Loucy (cell line): Measurements from ENCODE around the gene NDUFC1.

ENCODE experiments used
- EZH2phosphoT487 ChIP-seq: fragments of 200-600 bp; IDR thresholded peaks from 2 replicates; pipeline ENCODE4 v1.6.1; 2018; ENCODE audit warnings: antibody characterized with exemption, mild to moderate bottlenecking, moderate library complexity, borderline replicate concordance
- TF ChIP-seq, protein P1 (sequence below): fragments of 200-600 bp; sonication (generic); conservative IDR thresholded peaks from 2 replicates; pipeline ENCODE4 v1.5.1; 2014; ENCODE audit warnings: mild to moderate bottlenecking, antibody characterized with exemption, low read length

DNA sequence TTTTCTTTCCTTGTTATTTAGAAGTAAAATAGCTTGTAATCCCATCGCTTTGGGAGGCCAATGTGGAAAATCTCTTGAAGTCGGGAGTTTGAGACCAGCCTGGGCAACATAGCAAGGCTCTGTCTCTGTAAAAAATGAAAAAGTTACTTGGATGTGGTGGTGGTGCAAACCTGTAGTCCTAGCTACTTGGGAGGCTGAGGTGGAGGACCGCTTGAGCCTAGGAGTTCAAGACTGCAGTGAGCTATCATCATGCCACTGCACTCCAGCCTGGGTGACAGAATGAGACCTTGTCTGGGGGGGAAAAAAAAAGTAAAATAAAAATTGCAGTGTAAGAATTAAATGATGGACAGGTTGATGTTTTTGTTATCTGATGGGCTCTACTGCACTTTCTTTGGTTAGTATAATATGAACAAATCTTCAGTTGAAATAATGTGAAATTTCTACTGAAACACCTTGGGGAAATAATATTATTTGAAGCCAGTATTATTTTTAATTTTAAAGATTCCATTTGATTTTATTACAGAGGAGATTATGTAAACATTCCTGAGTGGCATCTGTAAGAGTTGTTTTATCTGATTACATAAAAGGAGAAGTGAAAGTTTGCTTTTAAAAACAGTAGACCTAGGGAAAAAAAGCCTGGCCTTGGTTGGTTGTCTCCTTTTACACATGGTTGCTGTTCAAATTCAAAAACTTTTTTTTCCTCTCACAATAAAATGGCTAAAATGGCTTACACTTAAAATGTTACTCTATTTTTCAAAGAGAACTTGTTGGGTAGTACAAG is 10.5 kb upstream of the NDUFC1 start:
- TF ChIP-seq, protein P1, sequence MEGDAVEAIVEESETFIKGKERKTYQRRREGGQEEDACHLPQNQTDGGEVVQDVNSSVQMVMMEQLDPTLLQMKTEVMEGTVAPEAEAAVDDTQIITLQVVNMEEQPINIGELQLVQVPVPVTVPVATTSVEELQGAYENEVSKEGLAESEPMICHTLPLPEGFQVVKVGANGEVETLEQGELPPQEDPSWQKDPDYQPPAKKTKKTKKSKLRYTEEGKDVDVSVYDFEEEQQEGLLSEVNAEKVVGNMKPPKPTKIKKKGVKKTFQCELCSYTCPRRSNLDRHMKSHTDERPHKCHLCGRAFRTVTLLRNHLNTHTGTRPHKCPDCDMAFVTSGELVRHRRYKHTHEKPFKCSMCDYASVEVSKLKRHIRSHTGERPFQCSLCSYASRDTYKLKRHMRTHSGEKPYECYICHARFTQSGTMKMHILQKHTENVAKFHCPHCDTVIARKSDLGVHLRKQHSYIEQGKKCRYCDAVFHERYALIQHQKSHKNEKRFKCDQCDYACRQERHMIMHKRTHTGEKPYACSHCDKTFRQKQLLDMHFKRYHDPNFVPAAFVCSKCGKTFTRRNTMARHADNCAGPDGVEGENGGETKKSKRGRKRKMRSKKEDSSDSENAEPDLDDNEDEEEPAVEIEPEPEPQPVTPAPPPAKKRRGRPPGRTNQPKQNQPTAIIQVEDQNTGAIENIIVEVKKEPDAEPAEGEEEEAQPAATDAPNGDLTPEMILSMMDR, result no peak
- no peak for TF ChIP-seq EZH2phosphoT487
